ENCODE data around the gene DIP2C.
"Not testable (repeated sequence)": the region's sequence is repeated elsewhere in the genome, so short reads cannot be mapped to it uniquely, and the experiment has no call there.

The DIP2C gene

DNA sequence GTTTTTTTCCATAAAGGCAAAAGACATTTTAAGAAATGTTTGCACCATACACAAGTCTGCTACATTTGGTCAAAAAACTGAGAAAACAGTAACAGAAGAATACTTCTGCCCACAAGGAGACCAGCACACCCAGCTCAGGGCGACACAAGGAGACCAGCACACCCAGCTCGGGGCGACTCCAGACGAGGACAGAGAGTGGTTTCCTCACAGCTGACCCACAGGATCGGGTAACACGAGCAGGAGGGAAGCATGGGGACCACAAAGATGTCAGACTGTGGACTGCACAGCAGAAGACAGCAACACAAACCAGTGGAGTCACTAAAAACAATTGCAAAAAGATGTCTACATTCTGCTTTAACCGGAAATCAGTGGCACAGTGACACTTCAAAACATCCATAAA lies 237.6 kb downstream of the DIP2C start:
- DNase-seq (ENCODE audit: low read depth in 2 of 2), result no peak

DNA sequence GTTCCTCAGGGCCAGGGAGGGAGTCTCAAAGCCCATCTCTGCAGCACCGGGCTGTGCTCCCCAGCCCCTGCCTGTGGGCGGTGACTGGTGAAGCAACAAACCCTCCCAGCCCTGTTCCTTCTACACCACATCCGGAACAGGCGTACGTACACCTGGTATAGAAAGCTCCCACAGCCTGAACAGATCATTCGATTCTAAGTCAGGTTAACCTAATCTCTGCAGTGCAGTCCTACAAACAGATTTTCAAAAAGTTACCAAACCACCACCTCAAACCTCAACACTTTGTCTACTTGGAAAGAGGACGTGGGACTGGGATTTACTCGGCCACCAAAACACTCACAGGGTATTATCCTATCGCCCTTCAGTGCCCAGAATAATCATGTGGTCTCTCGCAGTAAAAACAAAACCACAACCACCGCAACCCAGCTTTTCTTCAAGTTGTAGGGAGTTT lies 238.4 kb downstream of the DIP2C start:
- DNase-seq (ENCODE audit: low read depth in 2 of 2), result peak in 1 of 2 experiments; percentile 36

GRCh38 chr10:450463-450862 lies 239.0 kb downstream of the DIP2C start:
- no peak for DNase-seq (ENCODE audit: low read depth in 2 of 2)

- not testable (repeated sequence) for DNase-seq (ENCODE audit: low read depth in 2 of 2)
Measured at GRCh38 chr10:449331-449730, 240.1 kb downstream of the DIP2C start.

DNA sequence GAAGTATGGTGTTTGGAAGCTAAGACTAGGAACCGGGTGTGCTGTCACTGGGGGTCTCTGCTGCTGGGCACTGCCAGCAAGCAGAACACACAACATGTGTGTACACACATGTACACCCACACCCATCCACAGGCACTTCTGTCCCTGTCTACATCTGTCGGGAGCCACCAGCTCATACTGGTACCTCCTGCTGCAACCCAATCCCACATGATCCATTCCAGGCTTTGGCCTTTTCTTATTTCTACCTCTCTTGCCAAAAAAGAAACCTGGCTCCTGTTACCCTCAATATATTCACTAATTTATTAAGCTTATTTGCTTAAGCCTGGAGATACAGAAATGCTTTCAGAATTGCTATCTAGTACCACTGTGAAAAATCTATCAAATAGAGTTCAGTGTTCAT lies 246.0 kb downstream of the DIP2C start:
- DNase-seq (ENCODE audit: low read depth in 2 of 2), result no peak

DNA sequence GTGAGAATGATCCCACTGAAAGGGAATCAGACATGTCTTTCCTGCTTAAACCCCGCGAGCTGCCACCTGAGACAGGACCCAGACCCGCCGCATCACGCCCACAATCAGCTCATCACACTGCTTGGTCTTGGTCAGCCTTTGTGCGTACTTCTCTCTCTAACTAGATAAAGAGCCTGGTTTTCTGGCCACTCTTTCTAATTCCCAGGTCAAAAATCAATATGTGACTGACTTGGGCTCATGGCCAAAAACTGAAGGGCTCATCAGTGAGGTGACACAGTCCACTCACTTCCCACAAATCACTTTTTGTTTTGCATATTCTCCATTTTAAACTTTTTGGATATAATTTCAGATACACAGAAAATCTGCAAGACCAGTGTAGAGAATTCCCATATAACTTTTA lies 247.3 kb downstream of the DIP2C start:
- no peak for DNase-seq (ENCODE audit: low read depth in 2 of 2)

- no peak for DNase-seq (ENCODE audit: low read depth in 2 of 2)
Measured at GRCh38 chr10:441659-442058, 247.8 kb downstream of the DIP2C start.

GRCh38 chr10:440127-440526 lies 249.3 kb downstream of the DIP2C start:
- no peak for DNase-seq (ENCODE audit: low read depth in 2 of 2)

DNA sequence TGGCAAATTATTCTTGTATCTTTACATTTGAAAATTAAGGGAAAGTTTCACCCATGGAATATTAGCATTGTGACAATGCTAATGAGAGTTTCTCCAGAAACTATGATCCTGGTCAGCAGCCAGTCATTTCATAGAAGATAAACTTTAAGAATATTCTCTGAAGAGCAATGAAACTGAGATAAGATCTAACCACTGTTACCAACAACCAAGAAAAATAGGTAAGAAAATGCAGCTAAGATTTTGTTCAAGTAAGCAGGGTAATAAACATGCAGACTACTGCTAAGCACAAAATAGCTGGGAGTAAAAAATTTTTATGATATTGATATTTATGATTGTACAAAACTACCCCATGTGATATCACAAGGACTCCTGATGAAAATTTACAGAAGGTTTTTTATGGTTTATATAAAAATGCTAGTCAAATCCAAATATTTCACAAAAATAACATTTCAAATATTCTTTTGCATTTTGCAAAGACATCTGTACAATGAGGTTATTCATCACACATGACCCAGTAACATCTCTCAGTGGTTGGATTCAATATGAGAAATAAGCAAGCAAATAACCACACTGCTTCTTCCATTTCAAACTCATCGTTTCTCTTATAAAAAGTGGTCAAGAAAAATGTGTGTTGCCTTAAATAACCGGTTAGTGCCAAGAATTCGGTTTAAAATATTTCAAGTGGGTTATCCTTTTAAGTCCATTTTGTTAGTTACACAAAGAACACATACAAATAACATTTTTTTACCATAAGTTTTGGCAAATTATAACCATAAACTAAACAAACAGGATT lies 251.6 kb downstream of the DIP2C start:
- DNase-seq (ENCODE audit: low read depth in 2 of 2), result no peak

- no peak for DNase-seq (ENCODE audit: low read depth in 2 of 2)
Measured at GRCh38 chr10:436911-437665, 252.4 kb downstream of the DIP2C start.

DNA sequence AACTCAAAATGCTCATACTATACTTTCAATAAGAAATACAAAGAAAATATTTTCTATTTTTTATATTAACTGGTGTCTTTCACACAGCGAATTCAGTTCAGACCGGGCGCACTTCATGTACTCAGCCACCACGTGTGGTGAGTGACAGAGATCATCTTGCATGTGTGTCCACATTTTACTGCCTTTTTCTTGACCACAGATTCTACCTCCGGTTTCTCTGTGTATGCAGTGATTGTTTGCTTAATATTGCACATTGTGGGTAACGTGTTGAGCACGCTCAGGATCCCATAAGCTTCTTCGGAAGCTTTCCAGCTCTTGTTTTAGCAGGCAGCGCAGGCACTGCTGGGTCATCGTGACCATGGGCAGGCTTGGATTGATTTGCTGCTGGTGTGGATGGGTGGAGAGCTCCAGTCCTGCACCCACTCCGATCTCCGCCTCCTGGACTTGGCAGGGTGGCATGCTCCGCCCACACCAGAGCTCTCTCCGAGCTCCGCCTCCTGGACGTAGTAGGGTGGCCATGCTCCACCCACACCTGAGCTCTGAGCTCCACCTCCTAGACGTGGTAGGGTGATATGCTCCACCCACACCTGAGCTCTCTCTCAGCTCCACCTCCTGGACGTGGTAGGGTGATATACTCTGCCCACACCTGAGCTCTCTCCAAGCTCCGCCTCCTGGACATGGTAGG lies 253.3 kb downstream of the DIP2C start:
- no peak for DNase-seq (ENCODE audit: low read depth in 2 of 2)

DNA sequence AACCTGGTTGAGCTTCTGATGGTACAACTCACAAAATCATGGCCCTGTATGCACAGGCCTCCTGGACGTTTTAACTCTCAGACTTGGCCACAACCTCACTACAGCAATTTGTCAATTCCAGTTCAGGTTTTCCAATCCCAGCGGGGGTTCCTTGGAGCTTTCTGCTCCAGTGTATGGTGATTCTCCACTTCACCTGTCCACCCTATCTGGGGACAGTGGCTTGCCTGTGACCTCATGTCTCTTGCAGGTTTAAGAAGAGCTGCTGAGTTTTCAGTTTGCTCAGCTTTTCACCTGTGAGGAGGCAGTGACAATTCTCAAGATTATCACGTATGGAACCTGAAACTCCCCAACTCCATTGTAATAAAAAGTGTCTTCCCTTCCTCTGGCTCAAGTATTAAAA lies 254.1 kb downstream of the DIP2C start:
- no peak for DNase-seq (ENCODE audit: low read depth in 2 of 2)

GRCh38 chr10:429696-430095 lies 259.8 kb downstream of the DIP2C start:
- DNase-seq (ENCODE audit: low read depth in 2 of 2), result no peak

GRCh38 chr10:427761-428519 lies 261.5 kb downstream of the DIP2C start:
- no peak for DNase-seq (ENCODE audit: low read depth in 2 of 2)

DNA sequence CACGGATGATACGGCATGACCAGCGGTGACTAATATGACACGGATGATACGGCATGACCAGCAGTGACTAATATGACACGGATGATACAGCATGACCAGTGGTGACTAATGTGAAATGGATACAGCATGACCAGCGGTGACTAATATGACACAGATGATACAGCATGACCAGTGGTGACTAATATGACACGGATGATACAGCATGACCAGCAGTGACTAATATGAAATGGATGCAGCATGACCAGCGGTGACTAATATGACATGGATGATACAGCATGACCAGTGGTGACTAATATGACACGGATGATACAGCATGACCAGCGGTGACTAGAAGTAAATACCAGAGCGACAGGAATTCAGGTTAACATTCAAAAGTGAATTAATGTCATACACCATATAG lies 264.1 kb downstream of the DIP2C start:
- DNase-seq (ENCODE audit: low read depth in 2 of 2), result not testable (repeated sequence)

DNA sequence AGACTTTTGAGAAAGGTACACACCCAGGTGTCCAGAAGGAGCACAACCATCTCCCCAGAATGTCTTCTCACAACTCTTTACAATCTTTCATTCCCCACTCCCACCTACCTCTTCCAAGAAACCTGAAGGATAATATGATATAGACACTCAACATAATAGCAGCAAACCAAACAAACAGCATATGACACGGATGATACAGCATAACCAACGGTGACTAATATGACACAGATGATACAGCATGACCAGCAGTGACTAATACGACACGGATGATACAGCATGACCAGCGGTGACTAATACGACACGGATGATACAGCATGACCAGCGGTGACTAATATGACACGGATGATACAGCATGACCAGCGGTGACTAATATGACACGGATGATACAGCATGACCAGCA lies 264.7 kb downstream of the DIP2C start:
- DNase-seq (ENCODE audit: low read depth in 2 of 2), result not testable (repeated sequence)

DNA sequence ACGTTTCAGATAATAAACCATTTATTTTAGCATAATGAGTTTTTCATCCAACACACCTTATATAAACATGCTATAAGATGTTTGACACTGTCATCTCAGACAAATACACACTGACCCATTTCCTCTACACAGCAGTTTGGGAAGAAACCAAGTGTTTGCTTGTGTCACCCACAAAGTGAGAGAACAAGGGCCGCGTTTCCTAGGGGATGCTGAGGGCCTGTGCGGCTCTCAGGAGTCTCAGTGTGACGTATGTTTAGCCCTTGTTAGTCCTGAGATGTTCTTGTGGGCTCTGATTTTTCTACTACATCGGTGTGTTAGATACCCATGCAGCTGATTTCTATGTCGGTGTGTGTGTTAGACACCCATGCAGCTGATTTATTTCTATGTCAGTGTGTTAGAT lies 266.3 kb downstream of the DIP2C start:
- DNase-seq (ENCODE audit: low read depth in 2 of 2), result no peak

DNA sequence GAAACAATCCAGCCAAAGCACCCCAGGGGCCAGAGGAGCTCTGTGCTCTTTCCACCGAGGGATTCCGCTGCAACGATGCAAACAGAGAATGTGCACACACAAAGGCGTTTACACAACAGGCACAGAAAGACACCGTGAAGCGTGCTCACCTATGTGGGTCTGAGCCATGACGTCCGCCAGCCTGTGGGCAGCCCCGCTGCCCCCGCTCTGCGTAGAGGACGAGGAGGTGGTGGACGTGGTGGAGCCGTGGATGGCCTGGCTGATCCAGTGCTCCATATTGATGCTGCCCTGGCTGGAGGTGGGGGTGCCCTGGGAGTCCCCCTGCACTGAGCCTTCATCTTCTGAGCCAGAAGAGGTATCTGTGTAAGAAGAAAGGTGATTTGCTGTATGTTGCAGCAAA lies 266.8 kb downstream of the DIP2C start:
- no peak for DNase-seq (ENCODE audit: low read depth in 2 of 2)

DNA sequence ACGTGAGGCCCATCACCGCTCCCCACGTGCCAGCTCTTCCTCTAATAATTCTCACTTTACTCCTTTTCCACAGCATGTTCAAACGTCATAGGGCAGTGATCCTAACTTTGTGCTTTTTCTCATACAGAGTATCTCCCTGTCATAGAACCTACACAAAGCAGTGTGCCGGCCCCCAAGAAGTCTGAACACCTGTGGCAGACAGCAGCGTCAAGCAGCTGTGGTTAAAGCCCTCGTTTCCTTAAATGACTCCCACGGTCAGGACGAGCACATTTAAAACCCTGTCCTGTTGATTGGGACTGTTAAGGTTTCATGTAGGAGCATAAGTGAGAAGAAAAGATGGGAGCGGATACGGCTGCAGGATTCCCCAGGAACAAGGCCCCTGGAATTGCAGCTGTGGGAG lies 267.2 kb downstream of the DIP2C start:
- DNase-seq (ENCODE audit: low read depth in 2 of 2), result no peak

DNA sequence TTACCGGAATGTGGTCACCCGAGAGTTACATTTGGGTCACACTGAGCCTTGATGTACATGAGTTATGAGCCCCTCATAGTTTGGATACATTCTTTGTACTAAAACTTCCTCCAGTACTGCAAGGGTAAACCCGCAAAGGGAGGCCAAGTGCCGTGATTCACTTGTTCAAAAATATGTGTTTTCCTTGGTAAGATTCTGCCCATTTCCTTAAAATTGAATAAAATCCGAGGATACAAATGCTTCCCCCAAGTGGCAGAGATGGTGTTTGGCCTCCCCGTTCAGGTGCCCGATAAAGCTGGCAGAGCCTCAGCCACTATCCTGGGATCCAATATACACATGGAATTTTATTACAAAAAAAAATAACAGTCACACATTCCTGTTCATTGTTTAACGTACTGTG lies 268.3 kb downstream of the DIP2C start:
- no peak for DNase-seq (ENCODE audit: low read depth in 2 of 2)

- no peak for DNase-seq (ENCODE audit: low read depth in 2 of 2)
Measured at GRCh38 chr10:420154-421121, 269.0 kb downstream of the DIP2C start.
